HCT116 (cell line): ENCODE results near the gene CFAP74. TPM values are rescaled to one million over a fixed set of nuclear protein-coding genes. Genes with fewer than 3 reads are reported as not detected.

ENCODE experiments used
- ATAC-seq: fragments of 200-7000 bp; cut with Tn5 transposase; 2 replicates; pipeline ENCODE4 v1.9.1; 2020; ENCODE audit warnings: mild to moderate bottlenecking, moderate library complexity
- BruUV-seq: library from RNA; stranded (reverse); fragments of 400-500 nt; replicated peaks from 2 replicates; lab custom pipeline; 2021; lab: Mats Ljungman, UMichigan
- CTCF ChIA-PET: fragments of 300-600 bp; sonication (Branson Sonifier 250); formaldehyde crosslinking; loops from one replicate; lab custom pipeline; 2021; ENCODE audit warnings: antibody characterized with exemption; lab: Charles Lee
- POLR2A ChIA-PET: fragments of 300-600, 350-600 bp; sonication (Branson Sonifier 250); formaldehyde crosslinking; loops from one replicate; lab custom pipeline; 2021; ENCODE audit warnings: antibody characterized with exemption; lab: Charles Lee
- RAD21 ChIA-PET, 2 experiments: fragments of 300-600 bp; sonication (Branson Sonifier 250); formaldehyde crosslinking; loops; one replicate each; lab custom pipeline; 2023; ENCODE audit warnings: low total read pairs in 2 of 2; ENCODE audit not compliant: uncharacterized antibody in 2 of 2, unreplicated experiment in 2 of 2, low non-redundant PET in 1 of 2; lab: Charles Lee
- DNase-seq: peaks from one replicate; pipeline ENCODE4 v3.0.0-alpha.2; 2010; ENCODE audit warnings: low read depth, low spot score
- H2AFZ ChIP-seq: fragments of 200-600 bp; shearing (Covaris generic), sonication (generic); 2 replicates; pipeline ENCODE4 v1.6.1; 2017; ENCODE audit warnings: low read depth, mixed run types, mixed read lengths, antibody characterized with exemption, low read length; ENCODE audit not compliant: poor library complexity, severe bottlenecking
- H3K27ac ChIP-seq: 2 replicates; pipeline ENCODE4 v1.5.1; 2012; ENCODE audit warnings: low read depth, low read length
- H3K27me3 ChIP-seq: fragments of 200-600 bp; sonication (generic); 2 replicates; pipeline ENCODE4 v1.6.1; 2016; ENCODE audit warnings: mixed run types, low read length, mixed read lengths; ENCODE audit not compliant: insufficient read depth
- H3K36me3 ChIP-seq, 2 experiments: fragments of 200-500 bp in 1 of 2; fragments of 200-600 bp in 1 of 2; sonication (Bioruptor generic) in 1 of 2; sonication (generic) in 1 of 2; 2 replicates each; pipeline versions ENCODE4 v1.5.1 to v1.6.1; 2014 to 2016; ENCODE audit warnings: low read length in 2 of 2, inconsistent platforms in 1 of 2, mixed read lengths in 1 of 2, mixed run types in 1 of 2; ENCODE audit not compliant: insufficient read depth in 2 of 2, control insufficient read depth in 1 of 2
- H3K4me1 ChIP-seq, 2 experiments: fragments of 200-600 bp in 1 of 2; sonication (generic) in 1 of 2; 2 replicates each; pipeline versions ENCODE4 v1.5.1 to v1.6.1; 2012 to 2017; ENCODE audit warnings: low read length in 2 of 2, inconsistent platforms in 1 of 2, mild to moderate bottlenecking in 1 of 2, mixed read lengths in 1 of 2, mixed run types in 1 of 2, moderate library complexity in 1 of 2; ENCODE audit not compliant: insufficient read depth in 2 of 2, control insufficient read depth in 1 of 2
- H3K4me2 ChIP-seq: fragments of 200-600 bp; sonication (generic); 2 replicates; pipeline ENCODE4 v1.6.1; 2017; ENCODE audit warnings: mixed run types, low read length, mixed read lengths
- H3K4me3 ChIP-seq, 2 experiments: fragments of 200-600 bp in 1 of 2; sonication (generic) in 1 of 2; replicated peaks in 1 of 2; 2 replicates each; pipeline ENCODE4 v1.5.1; 2011 to 2016; ENCODE audit warnings: low read length in 2 of 2, control low read depth in 1 of 2, low read depth in 1 of 2, mild to moderate bottlenecking in 1 of 2, mixed read lengths in 1 of 2, mixed run types in 1 of 2
- H3K79me2 ChIP-seq: fragments of 200-600 bp; sonication (generic); 2 replicates; pipeline ENCODE4 v1.6.1; 2017; ENCODE audit warnings: mild to moderate bottlenecking, mixed run types, low read length, moderate library complexity, mixed read lengths; ENCODE audit not compliant: insufficient read depth
- H3K9ac ChIP-seq: fragments of 200-600 bp; sonication (generic); 2 replicates; pipeline ENCODE4 v1.6.1; 2016; ENCODE audit warnings: low read length, mixed read lengths
- H3K9me2 ChIP-seq: fragments of 200-600 bp; sonication (generic), shearing (Covaris generic); 2 replicates; pipeline ENCODE4 v1.6.1; 2017; ENCODE audit warnings: mixed run types, mild to moderate bottlenecking, moderate library complexity; ENCODE audit not compliant: insufficient read depth
- H3K9me3 ChIP-seq, 2 experiments: fragments of 200-500 bp in 1 of 2; fragments of 200-600 bp in 1 of 2; sonication (Bioruptor generic) in 1 of 2; sonication (generic) in 1 of 2; 2 replicates each; pipeline ENCODE4 v1.6.1; 2014 to 2017; ENCODE audit warnings: low read length in 2 of 2, mixed read lengths in 2 of 2, inconsistent platforms in 1 of 2, low read depth in 1 of 2, mild to moderate bottlenecking in 1 of 2, mixed run types in 1 of 2, moderate library complexity in 1 of 2; ENCODE audit not compliant: control insufficient read depth in 1 of 2, insufficient read depth in 1 of 2
- H4K20me1 ChIP-seq: fragments of 200-600 bp; sonication (generic), shearing (Covaris generic); 2 replicates; pipeline ENCODE4 v1.6.1; 2017; ENCODE audit warnings: mixed run types, mild to moderate bottlenecking, moderate library complexity; ENCODE audit not compliant: insufficient read depth
- CEBPB ChIP-seq: IDR thresholded peaks from 2 replicates; pipeline ENCODE4 v1.6.1; 2012; ENCODE audit warnings: low read depth
- ELF1 ChIP-seq: IDR thresholded peaks from 2 replicates; pipeline ENCODE4 v1.6.1; 2012; ENCODE audit warnings: low read depth, borderline replicate concordance
- FOSL1 ChIP-seq: IDR thresholded peaks from 2 replicates; pipeline ENCODE4 v1.6.1; 2012; ENCODE audit warnings: low read depth
- TCF7L2 ChIP-seq: IDR thresholded peaks from 2 replicates; pipeline ENCODE4 v1.7.0; 2011; ENCODE audit warnings: borderline replicate concordance, inconsistent platforms; ENCODE audit not compliant: insufficient read depth, insufficient read length; ENCODE audit errors: extremely low read depth
- YY1 ChIP-seq: IDR thresholded peaks from 2 replicates; pipeline ENCODE4 v1.6.1; 2011; ENCODE audit warnings: low read length, low read depth, moderate library complexity, mild to moderate bottlenecking; ENCODE audit not compliant: insufficient replicate concordance; ENCODE audit errors: extremely low read depth
- ZFX ChIP-seq: fragments of 450-650 bp; IDR thresholded peaks from 2 replicates; pipeline ENCODE4 v1.6.1; 2017
- intact Hi-C: fragments of 100-400 bp; cut with micrococcal nuclease; formaldehyde crosslinking; loops from 2 replicates; pipeline ENCODE4 v1.10.0; 2022
- total RNA-seq: library from RNA; stranded (reverse); gene quantifications from one replicate; pipeline ENCODE4 v1.2.1, GENCODE V29; 2021; ENCODE audit not compliant: unreplicated experiment
- TF ChIP-seq, protein P1 (sequence below): IDR thresholded peaks from 2 replicates; pipeline ENCODE4 v1.6.1; 2011; ENCODE audit warnings: mild to moderate bottlenecking, low read length, moderate library complexity; ENCODE audit not compliant: insufficient replicate concordance; ENCODE audit errors: extremely low read depth

The CFAP74 gene
- total RNA-seq, 1 experiment from 2014 or later: 4.9 TPM

DNA sequence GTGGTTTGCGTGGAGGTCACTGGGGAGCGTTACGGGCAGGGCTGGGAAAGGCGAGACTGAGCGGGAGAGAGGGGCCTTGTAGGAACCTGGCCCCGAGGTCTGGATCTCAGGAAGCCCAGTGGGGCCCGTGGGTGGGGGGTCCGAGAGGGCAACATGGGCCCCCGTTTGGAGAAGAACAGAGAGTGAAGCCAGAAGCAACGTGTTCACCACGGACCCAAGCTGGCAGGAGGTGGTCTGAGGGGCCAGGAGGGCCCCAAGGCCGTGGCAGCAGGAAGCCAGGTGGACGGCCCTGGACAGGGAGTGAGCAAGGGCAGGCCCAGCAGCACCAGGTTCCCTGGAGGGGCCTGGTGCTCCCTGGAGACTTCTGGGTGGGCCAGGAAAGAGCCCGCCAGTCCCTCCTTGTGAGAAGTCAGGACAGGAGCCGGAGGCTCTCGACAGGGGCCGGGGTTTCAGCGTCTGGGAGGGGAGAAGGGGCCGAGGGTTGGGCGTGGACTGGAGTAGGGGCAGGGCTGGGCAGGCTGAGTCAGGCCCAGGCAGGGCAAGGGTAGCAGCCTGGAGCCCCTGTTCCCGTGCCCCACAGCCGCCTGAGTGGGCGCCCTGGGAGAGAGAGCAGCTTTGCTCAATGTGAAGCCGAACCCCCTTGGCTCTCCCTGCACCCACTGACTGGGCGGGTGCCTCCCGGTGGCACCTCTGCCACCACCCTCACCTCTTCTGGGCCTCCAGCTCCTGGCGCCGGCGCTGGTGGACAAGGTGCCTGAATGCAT is 33.5 kb downstream of the CFAP74 start (continued):
- TF ChIP-seq YY1: no peak
- TF ChIP-seq, protein P1, sequence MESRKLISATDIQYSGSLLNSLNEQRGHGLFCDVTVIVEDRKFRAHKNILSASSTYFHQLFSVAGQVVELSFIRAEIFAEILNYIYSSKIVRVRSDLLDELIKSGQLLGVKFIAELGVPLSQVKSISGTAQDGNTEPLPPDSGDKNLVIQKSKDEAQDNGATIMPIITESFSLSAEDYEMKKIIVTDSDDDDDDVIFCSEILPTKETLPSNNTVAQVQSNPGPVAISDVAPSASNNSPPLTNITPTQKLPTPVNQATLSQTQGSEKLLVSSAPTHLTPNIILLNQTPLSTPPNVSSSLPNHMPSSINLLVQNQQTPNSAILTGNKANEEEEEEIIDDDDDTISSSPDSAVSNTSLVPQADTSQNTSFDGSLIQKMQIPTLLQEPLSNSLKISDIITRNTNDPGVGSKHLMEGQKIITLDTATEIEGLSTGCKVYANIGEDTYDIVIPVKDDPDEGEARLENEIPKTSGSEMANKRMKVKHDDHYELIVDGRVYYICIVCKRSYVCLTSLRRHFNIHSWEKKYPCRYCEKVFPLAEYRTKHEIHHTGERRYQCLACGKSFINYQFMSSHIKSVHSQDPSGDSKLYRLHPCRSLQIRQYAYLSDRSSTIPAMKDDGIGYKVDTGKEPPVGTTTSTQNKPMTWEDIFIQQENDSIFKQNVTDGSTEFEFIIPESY: no peak
- TF ChIP-seq CEBPB: no peak
- no peak for TF ChIP-seq FOSL1
- TF ChIP-seq ZFX: no peak
- TF ChIP-seq, all 23 proteins: peak for 0

- RAD21 ChIA-PET: no interaction called here
- H3K79me2 ChIP-seq: no peaks in the 10 kb centered on the region
- peak overlapping the region; percentile 22; the same call in 1 of the 2 replicates for H3K27ac ChIP-seq
- ATAC-seq: peak; percentile 13; the same call in 1 of the 2 replicates
- H3K9ac ChIP-seq: no peak overlapping the region
- H3K4me3 ChIP-seq: no peak overlapping the region
- H3K27me3 ChIP-seq: no peaks in the 10 kb centered on the region
- H2AFZ ChIP-seq: no peak overlapping the region
- intact Hi-C loops: no loop called here
- BruUV-seq: no TSS peak
- H4K20me1 ChIP-seq: no peaks in the 10 kb centered on the region
- H3K4me2 ChIP-seq: no peak overlapping the region
- H3K9me3 ChIP-seq: no peaks in the 10 kb centered on the region; a peak in 1 of 4 replicates
- TF ChIP-seq ELF1 (no peak), TCF7L2 (no peak), FOSL1 (no peak)
- TF ChIP-seq, protein P1: no peak
- H3K9me2 ChIP-seq: no peaks in the 10 kb centered on the region
- H3K4me1 ChIP-seq: peaks cover 10 to 27% of the 10 kb centered on the region in 2 experiments
- CTCF ChIA-PET: interaction anchor here (1.4 to 1.6 kb wide), 2 partner anchors 9 to 75 kb away, joined by 4 to 5 read pairs; no protein-coding TSS in a partner anchor
- POLR2A ChIA-PET: interaction anchor here (0.6 kb wide), 1 partner anchor 230 kb away, joined by 8 read pairs; no protein-coding TSS in a partner anchor
- no peak for DNase-seq
- H3K36me3 ChIP-seq: no peaks in the 10 kb centered on the region
These were observed 34.1 kb downstream of the CFAP74 start for GRCh38 chr1:1969505-1969900.
